Measurements from ENCODE around the gene CIAO1. TPM values are rescaled to one million over a fixed set of nuclear protein-coding genes. Genes with fewer than 3 reads are reported as not detected.
A peak's percentile ranks its signal among the peaks of the same experiment; 100 is the strongest.
"Not testable (repeated sequence)": the region's sequence is repeated elsewhere in the genome, so short reads cannot be mapped to it uniquely, and the experiment has no call there.

CIAO1 gene
- 105 and 110 TPM in 2 replicates for total RNA-seq

- intact Hi-C loops (cut with micrococcal nuclease): loop anchor here (1.0 to 5.0 kb wide), 9 partner anchors 24 to 551 kb away; partner anchors contain the start of genes ANKRD36C, ARID5A, CNNM3 and DUSP2
- Mint-ChIP-seq H3K27ac (peak within 1 kb of the TSS; percentile 98), H3K4me3 (peak within 1 kb of the TSS; percentile 99), H3K9me3 (no peaks in the 10 kb centered on the region), H3K4me1 (peaks cover 38% of the 10 kb centered on the region), H3K36me3 (ENCODE audit: low read depth) (peaks cover 49% of the 10 kb centered on the region), H3K27me3 (no peaks in the 10 kb centered on the region)
- DNase-seq: peak; percentile 100
Observed at GRCh38 chr2:96265840-96266679, at the start of gene CIAO1, which contains the start of gene TMEM127. Gene CIAO1, plus strand, starts transcription at chr2:96266225. Its CDS starts 126 bp downstream, at chr2:96266351. Gene TMEM127, minus strand, starts transcription at chr2:96265997. Its CDS starts 616 bp downstream, at chr2:96265381.

GRCh38 chr2:96218508-96219131 lies 47.4 kb upstream of the CIAO1 start:
- Mint-ChIP-seq H3K27me3 (no peaks in the 10 kb centered on the region), H3K4me3 (no peak overlapping the region), H3K27ac (no peak overlapping the region), H3K9me3 (no peaks in the 10 kb centered on the region), H3K4me1 (no peaks in the 10 kb centered on the region), H3K36me3 (ENCODE audit: low read depth) (no peaks in the 10 kb centered on the region)
- no peak for DNase-seq
- intact Hi-C loops (cut with micrococcal nuclease): no loop called here

GRCh38 chr2:96219959-96220358 lies 46.1 kb upstream of the CIAO1 start:
- H3K4me1 Mint-ChIP-seq; H3K27me3 Mint-ChIP-seq; H3K36me3 Mint-ChIP-seq (ENCODE audit: low read depth); DNase-seq; H3K4me3 Mint-ChIP-seq; H3K9me3 Mint-ChIP-seq; H3K27ac Mint-ChIP-seq; intact Hi-C loops (cut with micrococcal nuclease): not testable (repeated sequence)

- H3K36me3 Mint-ChIP-seq (ENCODE audit: low read depth); H3K27ac Mint-ChIP-seq; H3K9me3 Mint-ChIP-seq; DNase-seq; intact Hi-C loops (cut with micrococcal nuclease); H3K4me3 Mint-ChIP-seq; H3K27me3 Mint-ChIP-seq; H3K4me1 Mint-ChIP-seq: not testable (repeated sequence)
Observed at GRCh38 chr2:96221106-96221505, 44.9 kb upstream of the CIAO1 start.

GRCh38 chr2:96225016-96225533 lies 41.0 kb upstream of the CIAO1 start:
- intact Hi-C loops (cut with micrococcal nuclease): no loop called here
- Mint-ChIP-seq H3K4me1 (peaks cover 10% of the 10 kb centered on the region), H3K27me3 (no peaks in the 10 kb centered on the region), H3K4me3 (no peak overlapping the region), H3K36me3 (ENCODE audit: low read depth) (no peaks in the 10 kb centered on the region), H3K9me3 (no peaks in the 10 kb centered on the region), H3K27ac (peak overlapping the region; percentile 72)
- no peak for DNase-seq

- H3K27me3 Mint-ChIP-seq: no peaks in the 10 kb centered on the region
- H3K9me3 Mint-ChIP-seq: no peaks in the 10 kb centered on the region
- H3K4me1 Mint-ChIP-seq: no peaks in the 10 kb centered on the region
- H3K27ac Mint-ChIP-seq: no peak overlapping the region
- DNase-seq: no peak
- H3K4me3 Mint-ChIP-seq: no peak overlapping the region
- no peaks in the 10 kb centered on the region for H3K36me3 Mint-ChIP-seq (ENCODE audit: low read depth)
- intact Hi-C loops (cut with micrococcal nuclease): no loop called here
Observed at GRCh38 chr2:96231316-96231715, 34.7 kb upstream of the CIAO1 start.

GRCh38 chr2:96233436-96233835 lies 32.6 kb upstream of the CIAO1 start:
- Mint-ChIP-seq H3K9me3 (no peaks in the 10 kb centered on the region), H3K4me3 (no peak overlapping the region), H3K27ac (no peak overlapping the region)

GRCh38 chr2:96233880-96234316 lies 32.1 kb upstream of the CIAO1 start:
- Mint-ChIP-seq H3K4me1 (no peaks in the 10 kb centered on the region), H3K9me3 (no peaks in the 10 kb centered on the region), H3K27me3 (no peaks in the 10 kb centered on the region), H3K27ac (no peak overlapping the region), H3K4me3 (no peak overlapping the region), H3K36me3 (ENCODE audit: low read depth) (no peaks in the 10 kb centered on the region)
- no peak for DNase-seq
- intact Hi-C loops (cut with micrococcal nuclease): no loop called here

More at GRCh38 chr2:96233436-96233835, 32.6 kb upstream of the CIAO1 start:
- DNase-seq: no peak
- Mint-ChIP-seq H3K36me3 (ENCODE audit: low read depth) (no peaks in the 10 kb centered on the region), H3K4me1 (no peaks in the 10 kb centered on the region), H3K27me3 (no peaks in the 10 kb centered on the region)
- intact Hi-C loops (cut with micrococcal nuclease): no loop called here

- intact Hi-C loops (cut with micrococcal nuclease): no loop called here
- Mint-ChIP-seq H3K36me3 (ENCODE audit: low read depth) (no peaks in the 10 kb centered on the region), H3K27me3 (no peaks in the 10 kb centered on the region), H3K9me3 (no peaks in the 10 kb centered on the region), H3K4me1 (peaks cover 14% of the 10 kb centered on the region), H3K4me3 (no peak overlapping the region), H3K27ac (no peak overlapping the region)
- DNase-seq: no peak
Observed at GRCh38 chr2:96236882-96237281, 29.1 kb upstream of the CIAO1 start.

- no peaks in the 10 kb centered on the region for H3K27me3 Mint-ChIP-seq
- no peak overlapping the region for H3K27ac Mint-ChIP-seq
- no peaks in the 10 kb centered on the region for H3K9me3 Mint-ChIP-seq
- peaks cover 5% of the 10 kb centered on the region for H3K36me3 Mint-ChIP-seq (ENCODE audit: low read depth)
- intact Hi-C loops (cut with micrococcal nuclease): no loop called here
- no peak for DNase-seq
- H3K4me3 Mint-ChIP-seq: no peak overlapping the region
- peaks cover 27% of the 10 kb centered on the region for H3K4me1 Mint-ChIP-seq
Observed at GRCh38 chr2:96238266-96238665, 27.8 kb upstream of the CIAO1 start.

- H3K36me3 Mint-ChIP-seq (ENCODE audit: low read depth): peaks cover 7% of the 10 kb centered on the region
- no peaks in the 10 kb centered on the region for H3K9me3 Mint-ChIP-seq
- H3K27ac Mint-ChIP-seq: no peak overlapping the region
- H3K4me3 Mint-ChIP-seq: no peak overlapping the region
- DNase-seq: no peak
- intact Hi-C loops (cut with micrococcal nuclease): no loop called here
- peaks cover 28% of the 10 kb centered on the region for H3K4me1 Mint-ChIP-seq
- no peaks in the 10 kb centered on the region for H3K27me3 Mint-ChIP-seq
Observed at GRCh38 chr2:96239091-96239490, 26.9 kb upstream of the CIAO1 start.

GRCh38 chr2:96239745-96240264 lies 26.2 kb upstream of the CIAO1 start:
- Mint-ChIP-seq H3K36me3 (ENCODE audit: low read depth) (peaks cover 11% of the 10 kb centered on the region), H3K27ac (peak overlapping the region; percentile 66), H3K27me3 (no peaks in the 10 kb centered on the region), H3K4me3 (no peak overlapping the region), H3K9me3 (no peaks in the 10 kb centered on the region), H3K4me1 (peaks cover 29% of the 10 kb centered on the region)
- no peak for DNase-seq
- intact Hi-C loops (cut with micrococcal nuclease): no loop called here

- DNase-seq: no peak
- intact Hi-C loops (cut with micrococcal nuclease): no loop called here
- H3K27me3 Mint-ChIP-seq: no peaks in the 10 kb centered on the region
- H3K4me3 Mint-ChIP-seq: no peak overlapping the region
- H3K9me3 Mint-ChIP-seq: peaks cover 2% of the 10 kb centered on the region
- H3K36me3 Mint-ChIP-seq (ENCODE audit: low read depth): peaks cover 14% of the 10 kb centered on the region
- H3K27ac Mint-ChIP-seq: peak overlapping the region; percentile 53
- H3K4me1 Mint-ChIP-seq: peaks cover 31% of the 10 kb centered on the region
Observed at GRCh38 chr2:96240341-96241038, 25.5 kb upstream of the CIAO1 start.
